Activated CD4-positive, alpha-beta memory T cell treated with anti-CD3 and anti-CD28 coated beads for 36 hours (primary cell): ENCODE results near the gene ZSCAN20. TPM values are rescaled to one million over a fixed set of nuclear protein-coding genes. Genes with fewer than 3 reads are reported as not detected.

Experiments
- CTCF ChIA-PET: fragments of 350-600 bp; sonication (Branson Sonifier 250); formaldehyde crosslinking; loops from one replicate; lab custom pipeline; 2021; ENCODE audit warnings: antibody characterized with exemption, inconsistent platforms; lab: Charles Lee
- POLR2A ChIA-PET: fragments of 350-600 bp; sonication (Branson Sonifier 250); formaldehyde crosslinking; loops from one replicate; lab custom pipeline; 2021; ENCODE audit warnings: antibody characterized with exemption; lab: Charles Lee
- DNase-seq: peaks from one replicate; pipeline ENCODE4 v3.0.0-alpha.2; 2020
- H3K27ac Mint-ChIP-seq: one replicate; pipeline ENCODE4 v1.8.0; 2021; ENCODE audit warnings: mixed read lengths
- H3K27me3 Mint-ChIP-seq: one replicate; pipeline ENCODE4 v1.8.0; 2021; ENCODE audit warnings: mixed read lengths
- H3K36me3 Mint-ChIP-seq: one replicate; pipeline ENCODE4 v1.8.0; 2021; ENCODE audit warnings: mixed read lengths
- H3K4me1 Mint-ChIP-seq: one replicate; pipeline ENCODE4 v1.8.0; 2021; ENCODE audit warnings: low read depth, mixed read lengths
- H3K4me3 Mint-ChIP-seq: one replicate; pipeline ENCODE4 v1.8.0; 2021; ENCODE audit warnings: mild to moderate bottlenecking, mixed read lengths
- H3K9me3 Mint-ChIP-seq: one replicate; pipeline ENCODE4 v1.8.0; 2021; ENCODE audit warnings: mixed read lengths
- intact Hi-C: fragments of 100-400 bp; cut with micrococcal nuclease; formaldehyde crosslinking; loops from one replicate; pipeline ENCODE4 v1.15.1; 2023
- total RNA-seq, 2 experiments: library from RNA; stranded (reverse); gene quantifications; one replicate each; pipeline ENCODE4 v1.2.3, GENCODE V29; 2021

Gene ZSCAN20
- total RNA-seq, result 1 to 10 TPM; 3.8 to 4.1 TPM

DNA sequence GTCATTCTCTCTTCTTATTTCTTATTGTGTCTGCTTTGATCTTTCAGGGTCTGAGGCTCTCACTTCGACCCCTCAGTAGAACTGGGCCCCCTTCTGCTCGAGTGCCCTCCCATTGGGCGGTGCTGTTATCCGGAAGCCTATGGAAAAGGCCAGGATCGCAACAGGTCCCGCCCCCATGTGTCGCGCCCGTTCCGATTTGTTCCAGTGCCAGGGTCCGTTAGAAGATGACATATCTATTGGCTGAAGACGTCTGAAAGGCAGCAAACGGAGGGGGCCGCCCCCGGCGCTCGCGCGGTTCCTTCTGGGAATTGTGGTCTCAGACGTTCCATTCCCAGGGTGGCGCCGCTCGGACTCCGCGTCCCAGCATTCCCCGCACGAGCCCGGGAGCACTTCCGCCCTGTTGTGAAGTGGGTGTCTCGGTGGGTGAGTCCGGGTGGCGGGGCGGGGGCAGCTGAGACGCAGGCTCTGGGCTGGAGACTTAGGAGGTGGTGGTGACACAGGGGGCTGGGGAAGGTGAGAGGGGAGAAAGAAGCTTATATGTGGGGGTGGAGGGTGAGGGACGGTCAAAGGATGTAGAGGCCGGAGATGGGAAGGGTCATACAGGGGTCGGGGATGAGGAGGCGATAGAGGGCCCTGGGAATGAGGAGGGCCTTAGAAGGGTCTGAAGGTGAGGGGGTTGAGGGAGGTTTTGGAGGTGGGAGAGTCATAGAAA, at the start of gene ZSCAN20:
TSS of gene ZSCAN20 (plus strand) at position 377 of the 712 bp plus-strand sequence. CDS start 6,644 bp downstream, outside the sequence.
- ChIA-PET POLR2A (interaction anchor here (1.2 kb wide), 1 partner anchor 122 kb away, joined by 4 read pairs; no protein-coding TSS in a partner anchor), CTCF (interaction anchor here (1.1 to 8.2 kb wide), 12 partner anchors 8 to 596 kb away, joined by 4 to 97 read pairs (median 7); no protein-coding TSS in a partner anchor)
- peak within 1 kb of the TSS; percentile 77 for H3K27ac Mint-ChIP-seq
- peak; percentile 95 for DNase-seq
- peak within 1 kb of the TSS; percentile 83 for H3K4me3 Mint-ChIP-seq
- H3K9me3 Mint-ChIP-seq, result no peaks in the 10 kb centered on the region
- H3K27me3 Mint-ChIP-seq, result no peaks in the 10 kb centered on the region
- intact Hi-C loops, result loop anchor here (1.0 to 5.0 kb wide), 5 partner anchors 41 to 374 kb away; partner anchors contain the start of gene PHC2
- H3K4me1 Mint-ChIP-seq, result peaks cover 27% of the 10 kb centered on the region
- no peaks in the 10 kb centered on the region for H3K36me3 Mint-ChIP-seq

DNA sequence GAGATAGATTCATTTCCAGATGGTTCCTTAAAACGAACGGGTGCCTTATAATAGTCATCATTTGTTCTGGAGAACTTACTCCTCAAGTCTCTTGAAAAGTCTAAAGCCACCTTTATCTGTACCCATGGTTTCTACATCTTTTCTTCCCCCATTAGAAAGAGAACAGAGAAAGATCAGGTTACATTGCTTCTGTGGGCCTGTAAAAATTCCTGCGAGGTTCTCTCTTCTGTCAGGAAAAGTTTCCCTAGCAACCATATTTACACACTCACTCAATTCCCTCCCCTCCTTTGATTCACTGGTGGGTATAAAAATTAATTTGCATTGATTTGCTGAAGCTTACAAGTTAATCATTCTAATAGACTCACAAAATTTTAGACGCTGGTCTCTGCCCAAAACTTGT, 48.2 kb upstream of the ZSCAN20 start:
- H3K27me3 Mint-ChIP-seq, result peaks cover 17% of the 10 kb centered on the region
- no peak overlapping the region for H3K27ac Mint-ChIP-seq
- CTCF ChIA-PET, result no interaction called here
- H3K36me3 Mint-ChIP-seq, result no peaks in the 10 kb centered on the region
- intact Hi-C loops, result no loop called here
- peaks cover 8% of the 10 kb centered on the region for H3K4me1 Mint-ChIP-seq
- H3K9me3 Mint-ChIP-seq, result no peaks in the 10 kb centered on the region
- DNase-seq, result no peak
- no peak overlapping the region for H3K4me3 Mint-ChIP-seq
- POLR2A ChIA-PET, result no interaction called here

DNA sequence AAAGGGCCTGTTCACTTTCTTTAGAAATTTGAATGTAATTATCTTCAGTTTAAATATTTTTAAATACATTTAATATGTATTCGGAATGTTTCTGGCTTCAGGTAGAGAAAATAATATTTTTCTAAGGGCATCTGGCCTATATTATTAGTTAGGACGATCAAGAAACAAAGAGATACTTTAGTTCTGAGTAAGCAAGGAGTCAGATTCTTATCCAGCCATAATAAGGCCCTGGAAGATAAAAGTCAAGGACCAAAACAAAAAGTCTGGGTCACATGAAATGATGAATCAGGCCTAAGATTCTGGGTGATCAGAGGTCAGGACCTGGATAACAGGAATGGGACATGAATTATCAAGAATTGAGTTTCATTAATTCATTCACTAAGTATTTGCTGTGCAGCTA, 47.8 kb upstream of the ZSCAN20 start:
- DNase-seq, result no peak
- no peaks in the 10 kb centered on the region for H3K9me3 Mint-ChIP-seq
- no peaks in the 10 kb centered on the region for H3K36me3 Mint-ChIP-seq
- peaks cover 17% of the 10 kb centered on the region for H3K27me3 Mint-ChIP-seq
- CTCF ChIA-PET, result no interaction called here
- intact Hi-C loops, result no loop called here
- no peak overlapping the region for H3K27ac Mint-ChIP-seq
- H3K4me3 Mint-ChIP-seq, result no peak overlapping the region
- POLR2A ChIA-PET, result no interaction called here
- H3K4me1 Mint-ChIP-seq, result peaks cover 8% of the 10 kb centered on the region

DNA sequence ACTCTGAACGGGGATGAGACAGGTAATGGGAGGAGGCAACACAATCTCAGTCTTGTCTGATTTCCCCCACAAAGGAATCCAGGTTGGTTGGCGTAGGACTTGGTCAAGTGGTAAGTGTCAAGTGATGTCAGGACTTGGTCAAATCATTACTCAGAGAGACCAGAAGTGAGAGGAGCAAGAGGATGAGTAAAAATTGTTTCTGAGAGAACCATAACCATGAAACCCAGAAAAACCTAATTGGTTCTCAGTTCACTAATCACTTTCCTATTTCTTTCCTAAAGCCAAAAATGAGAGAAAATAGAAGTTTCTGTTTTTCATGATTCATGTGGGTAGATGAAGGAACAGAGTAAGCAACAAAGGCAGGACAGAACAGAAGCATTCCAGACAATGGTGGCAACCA, 46.5 kb upstream of the ZSCAN20 start:
- DNase-seq, result no peak
- intact Hi-C loops, result no loop called here
- Mint-ChIP-seq H3K27me3 (peaks cover 15% of the 10 kb centered on the region), H3K4me3 (no peak overlapping the region), H3K36me3 (no peaks in the 10 kb centered on the region), H3K4me1 (peaks cover 8% of the 10 kb centered on the region), H3K27ac (no peak overlapping the region), H3K9me3 (no peaks in the 10 kb centered on the region)
- ChIA-PET POLR2A (no interaction called here), CTCF (no interaction called here)

DNA sequence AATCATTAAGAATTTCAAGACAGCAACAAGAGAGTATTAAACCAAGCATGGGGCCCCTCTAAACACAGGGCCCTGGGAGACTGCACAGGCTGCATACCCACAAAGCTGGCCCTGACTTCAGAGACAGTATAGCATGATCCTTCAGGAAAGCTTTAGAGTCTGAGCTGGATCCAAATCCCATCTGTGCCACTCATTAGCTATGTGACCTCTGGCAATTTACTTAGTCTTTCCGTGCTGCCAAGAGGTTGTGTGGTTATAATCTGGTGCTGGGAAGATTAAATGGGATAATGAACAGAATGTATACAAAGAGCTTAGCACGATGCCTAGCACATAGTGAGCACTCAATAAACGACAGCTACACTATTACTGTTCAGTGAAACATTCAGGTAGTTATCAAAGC, 45.5 kb upstream of the ZSCAN20 start:
- no peak for DNase-seq
- H3K4me1 Mint-ChIP-seq, result peaks cover 11% of the 10 kb centered on the region
- intact Hi-C loops, result no loop called here
- ChIA-PET CTCF (no interaction called here), POLR2A (no interaction called here)
- no peaks in the 10 kb centered on the region for H3K36me3 Mint-ChIP-seq
- peaks cover 11% of the 10 kb centered on the region for H3K27me3 Mint-ChIP-seq
- H3K4me3 Mint-ChIP-seq, result no peak overlapping the region
- H3K9me3 Mint-ChIP-seq, result no peaks in the 10 kb centered on the region
- H3K27ac Mint-ChIP-seq, result no peak overlapping the region

DNA sequence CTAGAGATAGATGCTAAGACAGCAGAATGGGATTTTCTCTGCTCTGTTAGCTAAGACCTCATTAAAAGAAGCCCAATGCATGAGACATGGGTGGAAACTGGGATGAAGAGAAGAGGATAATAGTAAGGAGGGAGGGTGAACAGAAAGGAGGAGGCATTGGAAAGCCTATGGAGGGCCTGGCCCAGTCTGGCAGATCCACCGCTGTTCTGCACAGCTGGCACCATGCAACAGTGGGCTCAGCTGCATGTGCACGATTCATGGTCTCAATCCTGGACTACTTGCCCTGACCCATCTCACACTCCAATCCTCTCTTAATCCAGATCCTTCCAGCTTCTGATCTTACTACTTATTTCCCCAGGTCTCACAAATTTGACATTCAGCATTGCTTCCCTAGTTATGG, 43.8 kb upstream of the ZSCAN20 start:
- Mint-ChIP-seq H3K27ac (no peak overlapping the region), H3K4me3 (no peak overlapping the region), H3K36me3 (no peaks in the 10 kb centered on the region), H3K27me3 (peaks cover 2% of the 10 kb centered on the region), H3K9me3 (no peaks in the 10 kb centered on the region), H3K4me1 (peaks cover 11% of the 10 kb centered on the region)
- intact Hi-C loops, result no loop called here
- DNase-seq, result no peak
- POLR2A ChIA-PET, result no interaction called here
- CTCF ChIA-PET, result interaction anchor here (1.4 kb wide), 1 partner anchor 133 kb away, joined by 4 read pairs; no protein-coding TSS in a partner anchor

DNA sequence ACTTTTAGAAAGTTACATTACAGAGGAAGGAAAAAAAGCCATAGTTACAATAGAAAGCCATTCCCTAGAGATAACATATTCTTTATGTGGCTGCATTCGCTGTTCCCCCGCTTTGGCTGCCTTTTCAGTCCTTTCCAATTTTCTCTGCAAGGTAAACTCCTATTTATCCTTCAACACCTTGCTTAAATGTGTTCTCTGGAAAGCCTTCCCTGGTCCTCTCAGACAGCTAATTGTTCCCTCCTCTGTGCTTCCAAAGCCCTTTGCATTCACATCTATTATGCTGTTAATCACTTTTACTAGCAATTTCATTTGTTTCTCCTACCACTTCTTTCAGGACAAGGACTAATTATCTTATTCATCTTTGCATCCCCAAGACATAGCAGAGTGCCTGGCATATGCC, 43.1 kb upstream of the ZSCAN20 start:
- H3K36me3 Mint-ChIP-seq, result no peaks in the 10 kb centered on the region
- H3K9me3 Mint-ChIP-seq, result no peaks in the 10 kb centered on the region
- no peak for DNase-seq
- H3K4me3 Mint-ChIP-seq, result no peak overlapping the region
- intact Hi-C loops, result no loop called here
- peaks cover 2% of the 10 kb centered on the region for H3K27me3 Mint-ChIP-seq
- ChIA-PET POLR2A (no interaction called here), CTCF (interaction anchor here (0.7 to 1.4 kb wide), 2 partner anchors 10 to 133 kb away, joined by 3 to 4 read pairs; no protein-coding TSS in a partner anchor)
- H3K27ac Mint-ChIP-seq, result no peak overlapping the region
- peaks cover 11% of the 10 kb centered on the region for H3K4me1 Mint-ChIP-seq

DNA sequence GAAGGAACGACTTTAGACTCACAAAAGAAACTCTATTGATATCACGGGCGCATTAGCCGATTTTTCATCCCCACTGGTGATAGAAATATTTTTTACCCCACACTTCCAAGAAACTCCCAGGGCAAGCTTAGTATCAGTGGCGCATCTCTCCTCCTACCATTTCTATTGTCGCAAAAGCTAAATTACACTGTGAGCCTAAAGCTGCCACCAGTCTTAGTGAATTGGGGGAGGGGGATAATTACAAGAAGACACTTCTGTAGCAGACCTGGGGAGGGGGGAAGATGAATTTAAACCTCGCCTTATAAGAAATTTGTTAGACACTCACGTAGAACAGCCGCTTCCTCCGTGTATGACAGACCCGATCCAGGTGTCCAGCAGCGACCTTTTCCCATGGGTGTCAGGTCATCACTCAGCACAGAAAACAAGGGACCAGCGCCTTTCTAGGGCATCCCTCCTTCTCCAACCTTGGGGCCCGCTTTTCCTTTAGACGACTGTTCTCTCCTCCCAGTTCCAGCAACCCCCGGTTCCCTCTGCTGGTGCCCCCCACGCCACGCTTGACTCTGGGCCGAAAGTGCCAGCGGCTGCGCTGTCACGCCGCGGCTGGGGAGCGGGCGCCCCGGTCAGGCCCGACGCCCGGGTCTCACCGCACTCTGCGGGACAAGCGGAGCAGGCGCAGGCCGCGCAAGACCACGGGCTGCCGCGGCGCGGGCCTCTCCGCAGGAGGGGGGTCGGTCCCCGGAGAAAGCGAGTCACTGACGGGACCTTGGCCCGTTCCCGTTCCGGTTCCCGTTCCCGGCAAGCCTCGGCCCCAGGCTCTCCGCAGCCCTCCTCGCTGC, 42.4 kb upstream of the ZSCAN20 start:
- ChIA-PET CTCF (interaction anchor here (0.7 to 1.4 kb wide), 2 partner anchors 9 to 134 kb away, joined by 3 to 4 read pairs; no protein-coding TSS in a partner anchor), POLR2A (no interaction called here)
- Mint-ChIP-seq H3K36me3 (no peaks in the 10 kb centered on the region), H3K4me1 (peaks cover 11% of the 10 kb centered on the region), H3K9me3 (no peaks in the 10 kb centered on the region), H3K27ac (no peak overlapping the region), H3K4me3 (no peak overlapping the region), H3K27me3 (peaks cover 2% of the 10 kb centered on the region)
- no peak for DNase-seq
- intact Hi-C loops, result no loop called here

DNA sequence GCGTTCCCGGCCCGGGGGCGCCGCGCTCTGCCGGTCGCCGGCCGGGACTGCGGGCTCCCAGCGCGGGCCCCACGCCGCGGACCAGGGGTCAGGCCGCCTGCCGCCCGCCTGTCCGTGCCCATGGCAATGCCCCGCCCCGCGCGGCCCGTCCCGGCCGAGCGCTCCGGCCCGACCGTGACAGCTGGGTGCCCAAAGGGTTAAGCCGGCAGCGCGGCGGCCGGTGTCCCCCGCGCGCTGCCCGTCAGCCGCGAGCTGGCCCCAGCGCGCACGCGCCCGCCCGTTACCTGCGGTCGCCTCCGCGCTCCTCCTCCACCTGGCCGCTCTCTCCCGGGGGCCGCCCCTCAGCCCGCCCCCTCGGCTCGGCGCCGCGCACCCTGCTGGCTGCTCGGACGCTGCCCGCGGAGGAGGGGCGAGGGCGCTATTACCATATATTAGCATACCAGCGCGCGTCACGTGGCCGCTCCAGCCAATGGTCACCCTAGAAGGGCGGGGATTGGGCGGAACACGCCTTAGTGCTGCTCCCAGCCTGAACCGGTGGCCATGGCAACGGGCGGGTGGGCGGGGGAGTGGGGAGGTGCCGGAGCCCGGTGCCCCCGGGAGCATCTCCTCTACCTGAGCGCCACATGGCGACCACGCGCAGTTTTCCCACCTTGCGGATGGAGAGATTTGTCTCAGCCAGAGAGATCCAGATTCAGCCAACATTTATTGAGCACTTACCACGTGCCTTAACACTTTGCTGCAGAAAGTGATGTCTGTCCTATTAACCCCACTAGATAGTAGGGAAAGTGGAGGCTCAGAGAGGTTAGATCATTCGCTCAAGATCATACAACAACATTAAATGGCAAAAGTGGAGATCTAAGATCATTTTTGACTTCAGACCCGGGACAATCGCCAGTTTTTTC, 41.5 kb upstream of the ZSCAN20 start, which contains the start of gene PHC2:
TSS of gene PHC2 (minus strand) at position 404 of the 902 bp plus-strand sequence. CDS start 55,556 bp downstream, outside the sequence.
- H3K27me3 Mint-ChIP-seq, result peaks cover 2% of the 10 kb centered on the region
- POLR2A ChIA-PET, result no interaction called here

DNA sequence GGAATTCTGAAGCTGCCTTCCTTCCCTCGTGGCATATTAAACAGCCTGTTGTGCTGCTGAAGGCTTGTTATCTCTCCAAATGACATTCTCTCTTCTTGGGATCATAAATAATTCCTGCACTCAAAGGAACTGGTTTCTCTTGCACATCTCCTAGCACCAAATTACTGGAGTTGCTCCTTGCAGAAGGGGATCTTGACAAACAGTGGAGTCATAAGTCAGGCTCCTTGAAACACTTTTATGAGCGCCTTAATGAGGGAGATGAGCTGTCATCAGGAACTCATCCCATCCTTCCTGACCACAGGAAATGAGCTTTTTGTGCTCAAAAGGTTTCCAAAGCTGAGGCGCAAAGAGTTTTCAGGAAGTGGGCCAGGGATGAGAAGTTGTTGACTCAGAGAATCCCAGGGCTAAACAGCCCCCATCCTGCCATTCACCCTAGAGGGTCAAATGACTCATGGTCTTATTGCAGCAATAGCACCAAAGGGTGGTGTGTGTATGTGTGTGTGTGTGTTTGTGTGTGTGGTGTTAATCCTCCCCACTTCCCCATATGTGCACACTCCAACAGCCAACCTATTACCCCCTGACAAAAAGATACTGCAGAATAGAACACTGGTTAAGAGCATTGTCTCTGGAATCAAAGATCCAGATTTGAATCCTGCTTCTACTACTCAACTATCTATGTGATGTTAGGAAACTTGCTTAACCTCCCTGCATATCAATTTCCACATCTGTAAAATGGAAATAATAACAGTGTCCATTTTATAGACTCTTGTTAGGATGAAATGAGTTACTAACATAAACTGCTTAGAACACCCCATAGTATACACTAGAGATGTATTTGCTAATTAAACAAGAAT, 38.7 kb upstream of the ZSCAN20 start:
- Mint-ChIP-seq H3K27me3 (peaks cover 2% of the 10 kb centered on the region), H3K4me1 (peaks cover 3% of the 10 kb centered on the region), H3K36me3 (no peaks in the 10 kb centered on the region), H3K9me3 (no peaks in the 10 kb centered on the region), H3K27ac (no peak overlapping the region), H3K4me3 (no peak overlapping the region)
- ChIA-PET POLR2A (no interaction called here), CTCF (interaction anchor here (1.4 kb wide), 1 partner anchor 139 kb away, joined by 3 read pairs; no protein-coding TSS in a partner anchor)
- DNase-seq, result no peak
- intact Hi-C loops, result no loop called here

More for the DNA sequence above, 41.5 kb upstream of the ZSCAN20 start, which contains the start of gene PHC2:
- H3K9me3 Mint-ChIP-seq, result no peaks in the 10 kb centered on the region
- CTCF ChIA-PET, result interaction anchor here (1.0 kb wide), 2 partner anchors 25 to 182 kb away, joined by 3 to 4 read pairs; no protein-coding TSS in a partner anchor
- no peak within 1 kb of the TSS for H3K27ac Mint-ChIP-seq
- intact Hi-C loops, result loop anchor here (1.0 kb wide), 1 partner anchor 41 kb away; the partner anchor contains the start of gene ZSCAN20
- DNase-seq, result peak; percentile 95
- H3K4me1 Mint-ChIP-seq, result peaks cover 7% of the 10 kb centered on the region
- H3K4me3 Mint-ChIP-seq, result peak within 1 kb of the TSS; percentile 40
- no peaks in the 10 kb centered on the region for H3K36me3 Mint-ChIP-seq
